H1 (cell line): ENCODE results near the gene FUT6. TPM values are rescaled to one million over a fixed set of nuclear protein-coding genes. Genes with fewer than 3 reads are reported as not detected.

Experiments used
- BACH1 ChIP-seq: IDR thresholded peaks from 2 replicates; pipeline ENCODE4 v1.6.1; 2012; ENCODE audit warnings: low read length, improper control_type of control experiment
- HDAC2 ChIP-seq, 2 experiments: fragments of 300-600 bp in 1 of 2; sonication (generic) in 1 of 2; IDR thresholded peaks; 2 replicates each; pipeline ENCODE4 v1.6.1; 2011 to 2012; ENCODE audit warnings: low read depth in 2 of 2, low read length in 2 of 2, mild to moderate bottlenecking in 2 of 2, moderate library complexity in 2 of 2, borderline replicate concordance in 1 of 2, inconsistent platforms in 1 of 2
- JUND ChIP-seq: IDR thresholded peaks from 2 replicates; pipeline ENCODE4 v1.6.1; 2011; ENCODE audit warnings: mild to moderate bottlenecking, improper control_type of control experiment, low read length
- KDM5A ChIP-seq: fragments of 200-600 bp; IDR thresholded peaks from 2 replicates; pipeline ENCODE4 v1.7.1; 2012; ENCODE audit warnings: mild to moderate bottlenecking, low read length, inconsistent platforms, mixed read lengths
- RNF2 ChIP-seq: fragments of 200-900, 300-1000 bp; sonication (generic); IDR thresholded peaks from 2 replicates; pipeline ENCODE4 v1.7.1; 2016; ENCODE audit warnings: borderline replicate concordance, low read depth, mild to moderate bottlenecking, antibody characterized with exemption, low read length; ENCODE audit not compliant: poor library complexity, severe bottlenecking; ENCODE audit errors: missing control alignments
- SIN3A ChIP-seq, 2 experiments: IDR thresholded peaks in 1 of 2; conservative IDR thresholded peaks in 1 of 2; 2 replicates each; pipeline ENCODE4 v1.6.1; 2011 to 2012; ENCODE audit warnings: low read length in 2 of 2, improper control_type of control experiment in 1 of 2, low read depth in 1 of 2, mild to moderate bottlenecking in 1 of 2
- SRF ChIP-seq: IDR thresholded peaks from 2 replicates; pipeline ENCODE4 v1.6.1; 2011; ENCODE audit warnings: mild to moderate bottlenecking, low read depth, low read length, moderate library complexity
- TBP ChIP-seq: IDR thresholded peaks from 2 replicates; pipeline ENCODE4 v1.6.1; 2011; ENCODE audit warnings: low read depth, low read length, improper control_type of control experiment
- polyA plus RNA-seq, 7 experiments: library from polyadenylated mRNA; depleted of rRNA in 3 of 7; stranded (reverse) in 5 of 7; unstranded in 2 of 7; fragments of >200 nt in 5 of 7; fragments of 200-250 nt in 2 of 7; gene quantifications; 1 replicate in 5 of 7; 2 replicates in 1 of 7; 4 replicates in 1 of 7; pipeline versions ENCODE4 v1.2.1 to v1.2.3, GENCODE V29; 2011 to 2013; ENCODE audit warnings: missing spikeins in 2 of 7, mixed read lengths in 2 of 7
- total RNA-seq: library from RNA; stranded (reverse); fragmentation: NEBNext Ultra II Directional; extraction: Animal tissue kit (Norgen Biotek cat#: 25700); gene quantifications from 2 replicates; pipeline ENCODE4 v1.2.1, GENCODE V29; 2021

Gene FUT6
- total and polyA plus RNA-seq, 2 of the 8 experiments (the other 6 are each of a cell fraction or from before 2014, with no cell fraction given), result not detected

DNA sequence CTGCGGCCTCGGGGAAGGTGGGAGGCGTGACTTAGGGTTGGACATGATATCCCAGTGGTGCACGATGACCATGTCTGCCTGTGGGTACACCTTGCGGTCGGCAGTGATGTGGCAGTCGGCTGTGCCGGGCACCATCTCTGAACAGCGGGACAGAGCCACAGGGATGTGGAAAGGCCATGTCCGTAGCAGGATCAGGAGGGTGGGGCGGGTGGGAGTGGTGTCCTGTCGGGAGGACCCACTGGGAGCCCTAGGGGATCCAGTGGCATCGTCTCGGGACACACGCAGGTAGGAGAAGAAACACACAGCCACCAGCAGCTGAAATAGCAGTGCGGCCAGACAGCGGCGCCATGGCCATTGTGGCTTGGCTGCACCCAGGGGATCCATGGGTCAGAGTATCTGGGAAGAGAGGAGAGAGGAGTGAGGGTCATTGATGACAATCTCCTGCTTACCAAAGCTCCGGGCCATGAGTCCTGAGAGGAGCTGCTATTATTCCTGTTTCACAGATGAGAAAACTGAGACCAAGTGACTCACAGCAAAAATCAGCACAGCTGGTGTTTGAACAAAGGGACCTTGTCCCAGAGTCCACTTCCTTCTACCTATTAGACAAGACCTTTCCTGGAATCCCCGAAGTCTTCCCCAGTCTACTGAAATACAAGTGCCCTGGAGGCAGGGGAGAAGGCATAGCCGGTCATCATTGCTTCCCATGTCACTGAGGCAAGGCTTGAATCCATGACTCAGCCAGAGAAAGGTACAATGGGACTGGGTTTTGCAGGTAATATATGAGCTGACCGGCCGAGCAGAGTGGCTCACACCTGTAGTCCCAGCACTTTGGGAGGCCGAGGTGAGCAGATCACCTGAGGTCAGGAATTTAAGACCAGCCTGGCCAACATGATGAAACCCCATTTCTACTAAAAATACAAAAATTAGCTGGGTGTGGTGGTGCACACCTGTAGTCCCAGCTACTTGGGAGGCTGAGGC is 5.2 kb upstream of the FUT6 start (continued):
- no peak for TF ChIP-seq SIN3A (conservative IDR thresholded peaks at IDR 0.05 in 1 of 2, IDR thresholded peaks at IDR 0.05 in 1 of 2; ENCODE audit: low read depth in 1 of 2, low read length in 2 of 2)
- TF ChIP-seq TBP, result no peak
- TF ChIP-seq HDAC2 (IDR thresholded peaks at IDR 0.05; ENCODE audit: borderline replicate concordance in 1 of 2, low read depth in 2 of 2, low read length in 2 of 2), result no peak
- no peak for TF ChIP-seq JUND
- no peak for TF ChIP-seq RNF2
- no peak for TF ChIP-seq KDM5A
- TF ChIP-seq SRF, result no peak
- TF ChIP-seq BACH1, result no peak
